Measurements from ENCODE around the gene CRMP1. TPM values are rescaled to one million over a fixed set of nuclear protein-coding genes. Genes with fewer than 3 reads are reported as not detected.

CRMP1 gene
- total and polyA plus RNA-seq, 2 of the 4 experiments (the other 2 are of a cell fraction) = 4.1 to 7.4 TPM

GRCh38 chr4:5916229-5916628 lies 23.3 kb upstream of the CRMP1 start:
- no CpG with 5 or more reads among the region's 3 CpGs for WGBS, 2 experiments (ENCODE audit: extremely low coverage in 2 of 2, insufficient read length in 1 of 2)
- Histone ChIP-seq H3K9me1 (ENCODE audit: insufficient read depth, low read length) (no peaks in the 10 kb centered on the region), H3K79me1 (ENCODE audit: low read depth in 1 of 2, low read length in 2 of 2) (no peaks in the 10 kb centered on the region), H2AK5ac (ENCODE audit: low read depth, low read length) (no peak overlapping the region), H3K14ac (replicated peaks; ENCODE audit: low read depth, low read length) (no peak overlapping the region), H2AFZ (replicated peaks; ENCODE audit: low read length, poor library complexity) (no peak overlapping the region), H3K27me3 (ENCODE audit: control insufficient read depth, insufficient read depth, low read length) (peaks cover 7% of the 10 kb centered on the region; the same call in 1 of the 2 replicates), H3K23ac (ENCODE audit: low read depth, low read length) (no peak overlapping the region), H3K27ac (ENCODE audit: insufficient read depth, low read length) (no peak overlapping the region), H2BK15ac (ENCODE audit: low read depth, low read length) (no peak overlapping the region), H3K4me2 (ENCODE audit: low read depth, low read length) (no peak overlapping the region), H3K56ac (ENCODE audit: extremely low read depth, insufficient read depth, low read length) (no peak overlapping the region), H4K91ac (ENCODE audit: insufficient read depth, low read depth, low read length) (no peak overlapping the region), H2BK120ac (ENCODE audit: low read depth, low read length) (no peak overlapping the region), H2BK5ac (ENCODE audit: low read depth, low read length, poor library complexity, severe bottlenecking) (no peak overlapping the region), H2AK9ac (replicated peaks; ENCODE audit: low read depth, low read length, poor library complexity) (no peak overlapping the region), H3K18ac (ENCODE audit: low read depth, low read length) (no peak overlapping the region), H3K4me1 (ENCODE audit: control insufficient read depth, insufficient read depth, low read length) (no peaks in the 10 kb centered on the region), H3K9me3 (ENCODE audit: control insufficient read depth, insufficient read depth, low read length) (no peaks in the 10 kb centered on the region), H4K8ac (ENCODE audit: low read depth in 2 of 2, low read length in 2 of 2) (no peak overlapping the region), H3K4ac (ENCODE audit: low read depth, low read length) (no peak overlapping the region), H4K20me1 (ENCODE audit: insufficient read depth, low read length) (no peaks in the 10 kb centered on the region), H2BK20ac (ENCODE audit: low read depth, low read length) (no peak overlapping the region), H3K4me3 (ENCODE audit: insufficient read depth, low read depth, low read length) (no peak overlapping the region), H3K9ac (ENCODE audit: low read depth, low read length) (no peak overlapping the region), H3K36me3 (ENCODE audit: control insufficient read depth, insufficient read depth, low read length) (no peaks in the 10 kb centered on the region), H4K5ac (ENCODE audit: low read depth, low read length) (no peak overlapping the region)
- CTCF ChIA-PET = no interaction called here
- in situ Hi-C loops (cut with MboI; ENCODE audit: low sequenced_read_pairs) (no loop called here), dilution Hi-C loops (cut with HindIII; ENCODE audit: low sequenced_read_pairs, unreplicated experiment) (no loop called here), intact Hi-C loops (cut with micrococcal nuclease) (no loop called here)
- no peak for ATAC-seq (ENCODE audit: low read depth)
- POLR2A ChIA-PET (ENCODE audit: unreplicated experiment) = no interaction called here
- TF ChIP-seq POLR2A (IDR thresholded peaks at IDR 0.05; ENCODE audit: low read depth, low read length) = no peak
- no peak for TF ChIP-seq MAFK (IDR thresholded peaks at IDR 0.05; ENCODE audit: low read depth, low read length)
- no peak for TF ChIP-seq CHD1 (IDR thresholded peaks at IDR 0.05; ENCODE audit: low read depth, low read length)
- no peak for TF ChIP-seq NFE2L2 (IDR thresholded peaks at IDR 0.05; ENCODE audit: low read depth, low read length)
- no peak for TF ChIP-seq CEBPB (IDR thresholded peaks at IDR 0.05; ENCODE audit: low read depth, low read length)
- no peak for TF ChIP-seq BHLHE40 (IDR thresholded peaks at IDR 0.05; ENCODE audit: low read depth, low read length)
- no peak for TF ChIP-seq MXI1 (IDR thresholded peaks at IDR 0.05; ENCODE audit: borderline replicate concordance, low read depth, low read length)
- no peak for TF ChIP-seq USF2 (IDR thresholded peaks at IDR 0.05; ENCODE audit: low read depth, low read length)
- no peak for TF ChIP-seq RCOR1 (IDR thresholded peaks at IDR 0.05; ENCODE audit: insufficient replicate concordance, low read length)
- no peak for TF ChIP-seq SMC3 (IDR thresholded peaks at IDR 0.05; ENCODE audit: low read depth, low read length)
- no peak for TF ChIP-seq RFX5 (IDR thresholded peaks at IDR 0.05; ENCODE audit: low read depth, low read length)
- TF ChIP-seq, protein P1, sequence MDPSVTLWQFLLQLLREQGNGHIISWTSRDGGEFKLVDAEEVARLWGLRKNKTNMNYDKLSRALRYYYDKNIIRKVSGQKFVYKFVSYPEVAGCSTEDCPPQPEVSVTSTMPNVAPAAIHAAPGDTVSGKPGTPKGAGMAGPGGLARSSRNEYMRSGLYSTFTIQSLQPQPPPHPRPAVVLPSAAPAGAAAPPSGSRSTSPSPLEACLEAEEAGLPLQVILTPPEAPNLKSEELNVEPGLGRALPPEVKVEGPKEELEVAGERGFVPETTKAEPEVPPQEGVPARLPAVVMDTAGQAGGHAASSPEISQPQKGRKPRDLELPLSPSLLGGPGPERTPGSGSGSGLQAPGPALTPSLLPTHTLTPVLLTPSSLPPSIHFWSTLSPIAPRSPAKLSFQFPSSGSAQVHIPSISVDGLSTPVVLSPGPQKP (IDR thresholded peaks at IDR 0.05; ENCODE audit: borderline replicate concordance, low read depth, low read length) = no peak
- no peak for TF ChIP-seq RAD21 (IDR thresholded peaks at IDR 0.05; ENCODE audit: low read length)
- no peak for TF ChIP-seq FOS (IDR thresholded peaks at IDR 0.05; ENCODE audit: low read depth, low read length)
- no peak for TF ChIP-seq CTCF (conservative IDR thresholded peaks at IDR 0.05; ENCODE audit: low read depth, low read length)
- TF ChIP-seq MAZ (IDR thresholded peaks at IDR 0.05; ENCODE audit: borderline replicate concordance, low read depth, low read length) = no peak
- DNase-seq = no peak
- no TSS peak for BruUV-seq (replicated peaks)
